Activated CD8-positive, alpha-beta T cell treated with anti-CD3 and anti-CD28 coated beads, Interleukin-2, amount 10 ng/mL, durations not matched to agents 7 days and 5 days (primary cell): Measurements from ENCODE around the gene IQGAP1. TPM values are rescaled to one million over a fixed set of nuclear protein-coding genes. Genes with fewer than 3 reads are reported as not detected.

Experiments used
- ATAC-seq: fragments of 150-1000 bp; cut with Tn5 transposase; one replicate; pipeline ENCODE4 v1.10.0; 2021; ENCODE audit warnings: moderate library complexity
- CTCF ChIA-PET: fragments of 350-600 bp; sonication (Branson Sonifier 250); formaldehyde crosslinking; loops from one replicate; lab custom pipeline; 2021; ENCODE audit warnings: antibody characterized with exemption; lab: Charles Lee
- POLR2A ChIA-PET: fragments of 350-600 bp; sonication (Branson Sonifier 250); formaldehyde crosslinking; loops from one replicate; lab custom pipeline; 2021; ENCODE audit warnings: antibody characterized with exemption; lab: Charles Lee
- DNase-seq: peaks from one replicate; pipeline ENCODE4 v3.0.0-alpha.2; 2020
- H3K27ac Mint-ChIP-seq: one replicate; pipeline ENCODE4 v1.8.0; 2021; ENCODE audit warnings: mild to moderate bottlenecking, mixed read lengths
- H3K27me3 Mint-ChIP-seq: one replicate; pipeline ENCODE4 v1.8.0; 2021; ENCODE audit warnings: low read depth, mixed read lengths
- H3K36me3 Mint-ChIP-seq: one replicate; pipeline ENCODE4 v1.8.0; 2021; ENCODE audit warnings: low read depth, mixed read lengths
- H3K4me1 Mint-ChIP-seq: one replicate; pipeline ENCODE4 v1.8.0; 2021; ENCODE audit warnings: low read depth, mixed read lengths
- H3K4me3 Mint-ChIP-seq: one replicate; pipeline ENCODE4 v1.8.0; 2021; ENCODE audit warnings: mild to moderate bottlenecking, mixed read lengths
- H3K9me3 Mint-ChIP-seq: one replicate; pipeline ENCODE4 v1.8.0; 2022; ENCODE audit warnings: mixed read lengths; ENCODE audit not compliant: insufficient read depth
- total RNA-seq, 2 experiments: library from RNA; stranded (reverse); gene quantifications; one replicate each; pipeline ENCODE4 v1.2.3, GENCODE V29; 2021

IQGAP1 gene
- total RNA-seq, 2 experiments from 2014 or later: 249 to 257 TPM

- ChIA-PET CTCF (interaction anchor here (1.2 to 6.4 kb wide), 6 partner anchors 12 to 159 kb away, joined by 3 to 42 read pairs (median 6); no protein-coding TSS in a partner anchor), POLR2A (no interaction called here)
- Mint-ChIP-seq H3K27ac (no peak overlapping the region), H3K4me3 (no peak overlapping the region), H3K36me3 (peaks cover 71% of the 10 kb centered on the region), H3K4me1 (peaks cover 13% of the 10 kb centered on the region), H3K9me3 (no peaks in the 10 kb centered on the region), H3K27me3 (no peaks in the 10 kb centered on the region)
- DNase-seq (no peak), ATAC-seq (no peak)
Measured at GRCh38 chr15:90465140-90465929, 77.3 kb downstream of the IQGAP1 start.

GRCh38 chr15:90465930-90466567, 78.0 kb downstream of the IQGAP1 start:
- peaks cover 72% of the 10 kb centered on the region for H3K36me3 Mint-ChIP-seq
- no peak for ATAC-seq
- POLR2A ChIA-PET: no interaction called here
- no peak overlapping the region for H3K27ac Mint-ChIP-seq
- H3K27me3 Mint-ChIP-seq: no peaks in the 10 kb centered on the region
- H3K4me3 Mint-ChIP-seq: no peak overlapping the region
- no peak for DNase-seq
- peaks cover 20% of the 10 kb centered on the region for H3K4me1 Mint-ChIP-seq
- H3K9me3 Mint-ChIP-seq: no peaks in the 10 kb centered on the region
- CTCF ChIA-PET: interaction anchor here (0.9 to 6.4 kb wide), 8 partner anchors 11 to 173 kb away, joined by 3 to 42 read pairs (median 5); no protein-coding TSS in a partner anchor

- peak overlapping the region; percentile 39 for H3K27ac Mint-ChIP-seq
- H3K4me1 Mint-ChIP-seq: peaks cover 19% of the 10 kb centered on the region
- DNase-seq (no peak), ATAC-seq (no peak)
- no peaks in the 10 kb centered on the region for H3K9me3 Mint-ChIP-seq
- no peaks in the 10 kb centered on the region for H3K27me3 Mint-ChIP-seq
- H3K36me3 Mint-ChIP-seq: peaks cover 74% of the 10 kb centered on the region
- ChIA-PET CTCF (interaction anchor here (1.0 to 6.4 kb wide), 4 partner anchors 13 to 151 kb away, joined by 3 to 32 read pairs (median 10); no protein-coding TSS in a partner anchor), POLR2A (no interaction called here)
- no peak overlapping the region for H3K4me3 Mint-ChIP-seq
Measured at GRCh38 chr15:90469723-90470122, 81.7 kb downstream of the IQGAP1 start.

- ChIA-PET POLR2A (no interaction called here), CTCF (interaction anchor here (1.0 to 6.4 kb wide), 4 partner anchors 12 to 152 kb away, joined by 3 to 32 read pairs (median 10); no protein-coding TSS in a partner anchor)
- H3K9me3 Mint-ChIP-seq: no peaks in the 10 kb centered on the region
- no peak for ATAC-seq
- no peak overlapping the region for H3K4me3 Mint-ChIP-seq
- H3K27me3 Mint-ChIP-seq: no peaks in the 10 kb centered on the region
- peaks cover 71% of the 10 kb centered on the region for H3K36me3 Mint-ChIP-seq
- peak overlapping the region; percentile 65 for H3K27ac Mint-ChIP-seq
- H3K4me1 Mint-ChIP-seq: peaks cover 19% of the 10 kb centered on the region
- no peak for DNase-seq
Measured at GRCh38 chr15:90470453-90470852, 82.4 kb downstream of the IQGAP1 start.

- no peak for ATAC-seq
- ChIA-PET CTCF (interaction anchor here (0.8 to 6.4 kb wide), 2 partner anchors 11 to 151 kb away, joined by 3 to 32 read pairs; no protein-coding TSS in a partner anchor), POLR2A (no interaction called here)
- no peak for DNase-seq
- peaks cover 20% of the 10 kb centered on the region for H3K4me1 Mint-ChIP-seq
- H3K4me3 Mint-ChIP-seq: no peak overlapping the region
- no peaks in the 10 kb centered on the region for H3K27me3 Mint-ChIP-seq
- H3K9me3 Mint-ChIP-seq: no peaks in the 10 kb centered on the region
- H3K27ac Mint-ChIP-seq: peak overlapping the region; percentile 65
- H3K36me3 Mint-ChIP-seq: peaks cover 67% of the 10 kb centered on the region
Measured at GRCh38 chr15:90471126-90471525, 83.1 kb downstream of the IQGAP1 start.

- Mint-ChIP-seq H3K27ac (no peak overlapping the region), H3K4me1 (peaks cover 24% of the 10 kb centered on the region), H3K4me3 (no peak overlapping the region), H3K27me3 (no peaks in the 10 kb centered on the region), H3K9me3 (no peaks in the 10 kb centered on the region), H3K36me3 (peaks cover 67% of the 10 kb centered on the region)
- ATAC-seq: no peak
- no peak for DNase-seq
- ChIA-PET POLR2A (no interaction called here), CTCF (interaction anchor here (0.8 to 6.4 kb wide), 4 partner anchors 8 to 178 kb away, joined by 3 to 32 read pairs (median 3); no protein-coding TSS in a partner anchor)
Measured at GRCh38 chr15:90471769-90472168, 83.7 kb downstream of the IQGAP1 start.

- H3K4me3 Mint-ChIP-seq: no peak overlapping the region
- H3K4me1 Mint-ChIP-seq: peaks cover 45% of the 10 kb centered on the region
- DNase-seq: no peak
- no peaks in the 10 kb centered on the region for H3K9me3 Mint-ChIP-seq
- ChIA-PET POLR2A (no interaction called here), CTCF (interaction anchor here (1.0 to 2.8 kb wide), 5 partner anchors 13 to 336 kb away, joined by 3 to 26 read pairs (median 4); no protein-coding TSS in a partner anchor)
- ATAC-seq: no peak
- no peak overlapping the region for H3K27ac Mint-ChIP-seq
- no peaks in the 10 kb centered on the region for H3K27me3 Mint-ChIP-seq
- H3K36me3 Mint-ChIP-seq: peaks cover 74% of the 10 kb centered on the region
Measured at GRCh38 chr15:90478846-90479481, 90.9 kb downstream of the IQGAP1 start.

DNA sequence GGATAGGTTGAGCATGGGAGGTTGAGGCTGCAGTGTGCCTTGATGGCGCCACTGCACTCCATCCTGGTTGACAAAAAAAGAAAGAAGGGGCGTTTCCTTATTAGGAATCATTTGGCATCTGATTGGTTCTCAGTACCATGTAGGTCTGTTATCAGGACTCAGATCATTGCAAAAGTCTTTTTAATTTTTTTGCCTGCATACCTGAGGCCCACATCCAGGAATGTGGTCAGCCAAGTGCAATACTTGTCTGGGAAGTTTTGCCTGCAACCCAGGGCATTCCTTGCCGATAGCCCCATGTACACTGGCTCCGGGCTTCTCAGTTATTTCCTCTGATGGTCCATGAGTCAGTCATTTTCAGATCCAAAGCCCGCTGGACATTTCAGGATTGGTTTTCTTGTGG, 91.6 kb downstream of the IQGAP1 start:
- Mint-ChIP-seq H3K27me3 (no peaks in the 10 kb centered on the region), H3K4me3 (no peak overlapping the region), H3K36me3 (peaks cover 74% of the 10 kb centered on the region), H3K27ac (no peak overlapping the region), H3K9me3 (no peaks in the 10 kb centered on the region), H3K4me1 (peaks cover 45% of the 10 kb centered on the region)
- ChIA-PET POLR2A (no interaction called here), CTCF (interaction anchor here (1.3 to 5.6 kb wide), 4 partner anchors 117 to 336 kb away, joined by 3 to 80 read pairs (median 17); no protein-coding TSS in a partner anchor)
- ATAC-seq (no peak), DNase-seq (no peak)

DNA sequence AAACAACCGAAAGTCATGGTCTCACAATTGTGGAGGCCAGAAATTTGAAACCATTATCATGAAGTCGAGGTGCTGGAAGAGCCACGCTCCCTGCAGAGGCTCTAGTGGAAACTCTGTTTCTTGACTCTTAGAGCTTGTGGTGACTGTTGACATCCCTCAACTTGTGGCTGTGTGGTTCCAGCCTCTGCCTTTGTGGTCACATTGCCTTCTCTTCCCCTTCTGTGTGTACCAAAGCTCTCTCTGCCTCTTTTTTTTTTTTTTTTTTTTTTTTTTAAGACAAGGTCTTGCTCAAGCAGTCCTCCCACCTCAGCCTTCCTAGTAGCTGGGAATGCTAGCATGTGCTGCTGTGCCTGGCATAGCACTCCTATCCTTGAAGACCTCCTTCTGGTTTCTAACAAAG, 93.0 kb downstream of the IQGAP1 start:
- CTCF ChIA-PET: interaction anchor here (0.7 to 6.2 kb wide), 23 partner anchors 10 to 405 kb away, joined by 3 to 131 read pairs (median 10); no protein-coding TSS in a partner anchor
- Mint-ChIP-seq H3K27ac (peak overlapping the region; percentile 59), H3K4me3 (no peak overlapping the region), H3K9me3 (no peaks in the 10 kb centered on the region), H3K36me3 (peaks cover 83% of the 10 kb centered on the region), H3K4me1 (peaks cover 45% of the 10 kb centered on the region), H3K27me3 (no peaks in the 10 kb centered on the region)
- DNase-seq: peak; percentile 80
- ATAC-seq: peak; percentile 92
- POLR2A ChIA-PET: interaction anchor here (0.6 kb wide), 1 partner anchor 9 kb away, joined by 3 read pairs; no protein-coding TSS in a partner anchor

DNA sequence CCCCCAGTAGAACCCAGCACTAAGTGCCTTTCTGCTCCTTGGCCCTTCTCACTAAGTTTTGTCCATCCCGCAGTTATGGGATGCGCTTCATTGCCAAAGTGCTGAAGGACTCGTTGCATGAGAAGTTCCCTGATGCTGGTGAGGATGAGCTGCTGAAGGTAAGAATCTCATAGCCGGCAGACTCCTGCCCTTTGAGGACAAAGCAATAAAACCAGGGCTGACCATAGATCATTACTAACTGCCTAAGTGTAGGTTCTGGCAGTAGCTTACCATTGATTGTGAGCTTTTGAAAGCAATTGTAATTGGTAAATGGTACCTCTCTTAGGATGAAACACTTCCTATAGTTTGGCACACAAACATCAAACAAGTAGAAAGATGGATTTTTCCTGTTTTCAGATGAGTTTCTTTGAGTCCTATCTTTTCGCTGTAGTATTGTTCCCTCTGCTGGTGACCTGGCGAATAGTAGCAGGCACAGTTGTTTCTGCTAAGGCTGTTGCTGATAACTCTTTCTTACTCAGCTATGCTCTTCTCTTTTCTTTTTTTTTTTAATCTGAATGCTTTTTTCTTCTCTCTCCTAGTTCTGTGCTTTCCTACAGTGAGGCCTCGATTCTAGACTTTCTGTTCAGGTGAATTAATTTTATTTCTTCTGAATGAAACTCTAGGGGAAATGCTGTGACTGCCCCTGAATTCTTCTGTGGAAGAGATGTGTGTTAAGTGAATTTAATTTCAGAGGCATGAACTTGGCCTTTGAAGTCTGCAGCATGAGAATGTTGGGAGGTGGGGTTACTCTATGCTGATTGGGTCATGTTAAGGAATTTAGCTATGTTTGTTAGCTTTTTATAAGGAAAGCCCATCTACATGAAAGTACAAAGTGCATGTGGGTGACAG, 94.3 kb downstream of the IQGAP1 start:
- H3K4me3 Mint-ChIP-seq: no peak overlapping the region
- no peak for ATAC-seq
- peak; percentile 59 for DNase-seq
- CTCF ChIA-PET: interaction anchor here (0.6 to 6.2 kb wide), 60 partner anchors 8 to 451 kb away, joined by 3 to 131 read pairs (median 4); partner anchors contain the start of gene IQGAP1
- peaks cover 38% of the 10 kb centered on the region for H3K4me1 Mint-ChIP-seq
- POLR2A ChIA-PET: interaction anchor here (0.6 to 1.3 kb wide), 2 partner anchors 94 to 388 kb away, joined by 4 read pairs; partner anchors contain the start of gene IQGAP1
- no peaks in the 10 kb centered on the region for H3K27me3 Mint-ChIP-seq
- H3K36me3 Mint-ChIP-seq: peaks cover 85% of the 10 kb centered on the region
- H3K27ac Mint-ChIP-seq: peak overlapping the region; percentile 22
- no peaks in the 10 kb centered on the region for H3K9me3 Mint-ChIP-seq
